Amygdala (tissue), 56 donors: ENCODE measurements around the gene TSPYL1.
A peak's percentile ranks its signal among the peaks of the same experiment; 100 is the strongest.
"Not testable (repeated sequence)": the region's sequence is repeated elsewhere in the genome, so short reads cannot be mapped to it uniquely, and the experiment has no call there.

ENCODE experiments used
- DNase-seq, 56 donors: peaks; one replicate each; lab custom pipeline; 2025; lab: John Stamatoyannopoulos, UW

Gene TSPYL1

GRCh38 chr6:116298973-116299372 lies 19.2 kb upstream of the TSPYL1 start:
- no peak for DNase-seq

- DNase-seq, result no peak
Measured at GRCh38 chr6:116298273-116298672, 18.5 kb upstream of the TSPYL1 start.

- no peak for DNase-seq
Measured at GRCh38 chr6:116292553-116292952, 12.8 kb upstream of the TSPYL1 start.

- no peak for DNase-seq
Measured at GRCh38 chr6:116291701-116292396, 12.1 kb upstream of the TSPYL1 start.

- no peak for DNase-seq
Measured at GRCh38 chr6:116290799-116291198, 11.1 kb upstream of the TSPYL1 start.

GRCh38 chr6:116289876-116290275 lies 10.1 kb upstream of the TSPYL1 start:
- DNase-seq, result no peak

- no peak for DNase-seq
Measured at GRCh38 chr6:116287689-116288282, 8.1 kb upstream of the TSPYL1 start.

GRCh38 chr6:116286773-116287358 lies 7.1 kb upstream of the TSPYL1 start:
- no peak for DNase-seq

- DNase-seq, result not testable (repeated sequence)
Measured at GRCh38 chr6:116284984-116285383, 5.3 kb upstream of the TSPYL1 start.

GRCh38 chr6:116283191-116283590 lies 3.5 kb upstream of the TSPYL1 start:
- DNase-seq, result no peak

GRCh38 chr6:116282698-116283097 lies 3.0 kb upstream of the TSPYL1 start:
- DNase-seq, result no peak

GRCh38 chr6:116280933-116281316 lies 1.2 kb upstream of the TSPYL1 start:
- DNase-seq, result no peak

GRCh38 chr6:116280161-116280932 lies 617 bp upstream of the TSPYL1 start:
- no peak for DNase-seq

GRCh38 chr6:116278854-116279231 lies 887 bp downstream of the TSPYL1 start:
- peak in 16 of 56 donors; percentile 35 to 70 (median 51) for DNase-seq

GRCh38 chr6:116278481-116278829 lies 1.3 kb downstream of the TSPYL1 start:
- no peak for DNase-seq

GRCh38 chr6:116277124-116277523 lies 2.6 kb downstream of the TSPYL1 start:
- no peak for DNase-seq

GRCh38 chr6:116271149-116271708 lies 8.5 kb downstream of the TSPYL1 start:
- DNase-seq, result no peak

GRCh38 chr6:116268589-116269293 lies 11.0 kb downstream of the TSPYL1 start:
- DNase-seq, result peak in 1 of 56 donors; percentile 38

- no peak for DNase-seq
Measured at GRCh38 chr6:116267836-116268588, 11.7 kb downstream of the TSPYL1 start.

GRCh38 chr6:116266803-116267202 lies 12.9 kb downstream of the TSPYL1 start:
- DNase-seq, result no peak
